NT2/D1 (cell line): ENCODE data around the gene KCNH5.

ENCODE experiments used
- SUZ12 ChIP-seq: IDR thresholded peaks from 2 replicates; pipeline ENCODE4 v1.6.1; 2011; ENCODE audit not compliant: insufficient read length, insufficient read depth; ENCODE audit errors: extremely low read depth
- YY1 ChIP-seq: IDR thresholded peaks from 2 replicates; pipeline ENCODE4 v1.6.1; 2011; ENCODE audit not compliant: insufficient read length, insufficient read depth

DNA sequence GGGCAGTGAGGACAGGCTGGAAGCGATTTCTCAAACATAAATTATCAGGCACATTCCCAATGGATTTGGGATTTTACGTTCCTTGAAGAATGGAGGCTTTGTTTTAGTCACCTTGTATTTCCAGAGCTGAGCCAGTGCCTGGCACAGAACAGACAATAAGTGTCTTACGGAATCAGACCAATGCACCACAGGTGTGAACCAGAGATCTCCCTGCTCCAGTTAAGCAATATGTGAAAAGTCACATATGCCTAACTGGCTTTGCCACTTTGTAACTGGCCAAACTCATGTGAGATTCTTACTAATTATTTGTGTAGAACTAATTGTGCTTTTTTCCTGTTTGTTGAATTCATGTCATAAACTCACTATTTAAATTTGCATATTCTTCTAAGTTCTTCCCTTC lies 130.4 kb downstream of the KCNH5 start:
- no peak for TF ChIP-seq YY1
- no peak for TF ChIP-seq SUZ12
